A673 (cell line): Measurements from ENCODE around the gene SPEF1. TPM values are rescaled to one million over a fixed set of nuclear protein-coding genes. Genes with fewer than 3 reads are reported as not detected.

ENCODE experiments used
- BruUV-seq: library from RNA; stranded (reverse); fragments of 400-500 nt; replicated peaks from 2 replicates; lab custom pipeline; 2021; lab: Mats Ljungman, UMichigan
- CTCF ChIA-PET: fragments of 300-600 bp; sonication (Branson Sonifier 250); formaldehyde crosslinking; loops from one replicate; lab custom pipeline; 2022; ENCODE audit warnings: antibody characterized with exemption; lab: Charles Lee
- POLR2A ChIA-PET: fragments of 300-600 bp; sonication (Branson Sonifier 250); formaldehyde crosslinking; loops from one replicate; lab custom pipeline; 2022; ENCODE audit warnings: antibody characterized with exemption; ENCODE audit not compliant: low non-redundant PET; lab: Charles Lee
- DNase-seq: peaks from one replicate; pipeline ENCODE4 v3.0.0-alpha.2; 2015; ENCODE audit warnings: low spot score
- H3K27ac ChIP-seq: fragments of 200-600 bp; sonication (generic); 2 replicates; pipeline ENCODE4 v1.5.1; 2016; ENCODE audit warnings: mixed run types, low read depth, mild to moderate bottlenecking, mixed read lengths, antibody characterized with exemption, low read length; ENCODE audit not compliant: poor library complexity, severe bottlenecking
- H3K27me3 ChIP-seq: fragments of 200-600 bp; sonication (generic); replicated peaks from 2 replicates; pipeline ENCODE4 v1.6.1; 2017; ENCODE audit warnings: mixed run types, low read depth, mild to moderate bottlenecking, mixed read lengths, antibody characterized with exemption, low read length; ENCODE audit not compliant: insufficient read depth, poor library complexity
- H3K36me3 ChIP-seq: fragments of 200-600 bp; sonication (generic); 2 replicates; pipeline ENCODE4 v1.6.1; 2016; ENCODE audit warnings: mixed run types, mild to moderate bottlenecking, mixed read lengths, antibody characterized with exemption, low read length; ENCODE audit not compliant: insufficient read depth, poor library complexity, severe bottlenecking
- H3K4me1 ChIP-seq: fragments of 200-600 bp; sonication (generic); 2 replicates; pipeline ENCODE4 v1.6.1; 2017; ENCODE audit warnings: mixed run types, mild to moderate bottlenecking, mixed read lengths, antibody characterized with exemption, low read length; ENCODE audit not compliant: insufficient read depth, poor library complexity, severe bottlenecking
- H3K4me3 ChIP-seq: fragments of 200-600 bp; sonication (generic); 2 replicates; pipeline ENCODE4 v1.5.1; 2016; ENCODE audit warnings: low read depth, mixed run types, mild to moderate bottlenecking, mixed read lengths, low read length; ENCODE audit not compliant: poor library complexity, severe bottlenecking
- H3K9me3 ChIP-seq: fragments of 200-600 bp; sonication (generic); 2 replicates; pipeline ENCODE4 v1.6.1; 2016; ENCODE audit warnings: mixed run types, low read depth, mild to moderate bottlenecking, mixed read lengths, antibody characterized with exemption, low read length; ENCODE audit not compliant: poor library complexity, severe bottlenecking
- EZH2 ChIP-seq: fragments of 200-600 bp; sonication (generic); IDR thresholded peaks from 2 replicates; pipeline ENCODE4 v1.6.1; 2017; ENCODE audit warnings: borderline replicate concordance, low read depth, mild to moderate bottlenecking, mixed read lengths, antibody characterized with exemption, low read length; ENCODE audit not compliant: poor library complexity, severe bottlenecking
- intact Hi-C: fragments of 100-400 bp; cut with micrococcal nuclease; formaldehyde crosslinking; loops from one replicate; pipeline ENCODE4 v1.10.0; 2022; ENCODE audit not compliant: unreplicated experiment
- total RNA-seq: library from RNA; stranded (reverse); gene quantifications from 2 replicates; pipeline ENCODE4 v1.2.3, GENCODE V29; 2021
- TF ChIP-seq, protein P1 (sequence below): fragments of 300-800, 200-600 bp; sonication (generic); conservative IDR thresholded peaks from 2 replicates; pipeline ENCODE4 v1.5.1; 2017; ENCODE audit warnings: low read depth, mild to moderate bottlenecking, antibody characterized with exemption, low read length, moderate library complexity, mixed read lengths

Gene SPEF1
- total RNA-seq, 1 experiment from 2014 or later: 0.49 TPM

- POLR2A ChIA-PET: no interaction called here
- TF ChIP-seq, protein P1, sequence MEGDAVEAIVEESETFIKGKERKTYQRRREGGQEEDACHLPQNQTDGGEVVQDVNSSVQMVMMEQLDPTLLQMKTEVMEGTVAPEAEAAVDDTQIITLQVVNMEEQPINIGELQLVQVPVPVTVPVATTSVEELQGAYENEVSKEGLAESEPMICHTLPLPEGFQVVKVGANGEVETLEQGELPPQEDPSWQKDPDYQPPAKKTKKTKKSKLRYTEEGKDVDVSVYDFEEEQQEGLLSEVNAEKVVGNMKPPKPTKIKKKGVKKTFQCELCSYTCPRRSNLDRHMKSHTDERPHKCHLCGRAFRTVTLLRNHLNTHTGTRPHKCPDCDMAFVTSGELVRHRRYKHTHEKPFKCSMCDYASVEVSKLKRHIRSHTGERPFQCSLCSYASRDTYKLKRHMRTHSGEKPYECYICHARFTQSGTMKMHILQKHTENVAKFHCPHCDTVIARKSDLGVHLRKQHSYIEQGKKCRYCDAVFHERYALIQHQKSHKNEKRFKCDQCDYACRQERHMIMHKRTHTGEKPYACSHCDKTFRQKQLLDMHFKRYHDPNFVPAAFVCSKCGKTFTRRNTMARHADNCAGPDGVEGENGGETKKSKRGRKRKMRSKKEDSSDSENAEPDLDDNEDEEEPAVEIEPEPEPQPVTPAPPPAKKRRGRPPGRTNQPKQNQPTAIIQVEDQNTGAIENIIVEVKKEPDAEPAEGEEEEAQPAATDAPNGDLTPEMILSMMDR: no peak
- no peak for TF ChIP-seq EZH2
- H3K36me3 ChIP-seq: no peaks in the 10 kb centered on the region
- intact Hi-C loops: no loop called here
- no TSS peak for BruUV-seq
- CTCF ChIA-PET: no interaction called here
- no peaks in the 10 kb centered on the region for H3K4me1 ChIP-seq
- no peak for DNase-seq
- no peaks in the 10 kb centered on the region for H3K27me3 ChIP-seq
- H3K9me3 ChIP-seq: no peaks in the 10 kb centered on the region
- no peak overlapping the region for H3K27ac ChIP-seq
- H3K4me3 ChIP-seq: no peak overlapping the region
Measured at GRCh38 chr20:3748073-3748472, 33.2 kb downstream of the SPEF1 start.

GRCh38 chr20:3747471-3747870 is 33.8 kb downstream of the SPEF1 start:
- CTCF ChIA-PET: no interaction called here

GRCh38 chr20:3745686-3746173 is 35.5 kb downstream of the SPEF1 start:
- no peaks in the 10 kb centered on the region for H3K27me3 ChIP-seq
- POLR2A ChIA-PET: no interaction called here
- DNase-seq: no peak
- H3K9me3 ChIP-seq: no peaks in the 10 kb centered on the region
- CTCF ChIA-PET: no interaction called here
- H3K4me3 ChIP-seq: no peak overlapping the region
- H3K27ac ChIP-seq: no peak overlapping the region
- H3K36me3 ChIP-seq: no peaks in the 10 kb centered on the region
- no TSS peak for BruUV-seq
- intact Hi-C loops: no loop called here
- H3K4me1 ChIP-seq: no peaks in the 10 kb centered on the region
- TF ChIP-seq, protein P1: no peak
- no peak for TF ChIP-seq EZH2

More at GRCh38 chr20:3747471-3747870, 33.8 kb downstream of the SPEF1 start:
- intact Hi-C loops: no loop called here
- Histone ChIP-seq H3K4me1 (no peaks in the 10 kb centered on the region), H3K27me3 (no peaks in the 10 kb centered on the region), H3K9me3 (no peaks in the 10 kb centered on the region), H3K27ac (no peak overlapping the region), H3K36me3 (no peaks in the 10 kb centered on the region), H3K4me3 (no peak overlapping the region)
- no peak for DNase-seq
- POLR2A ChIA-PET: no interaction called here
- TF ChIP-seq, protein P1: no peak
- no peak for TF ChIP-seq EZH2
- no TSS peak for BruUV-seq
